Measurements from ENCODE around the gene KLHL17.

KLHL17 gene

GRCh38 chr1:970242-970972 lies 10.0 kb downstream of the KLHL17 start:
- Histone ChIP-seq H3K4me3 (ENCODE audit: low read length in 2 of 2) (no peak overlapping the region), H3K36me3 (ENCODE audit: control insufficient read depth in 2 of 2, insufficient read depth in 2 of 2, low read length in 2 of 2) (no peaks in the 10 kb centered on the region), H3K9me3 (ENCODE audit: control insufficient read depth in 2 of 2, low read length in 2 of 2) (no peaks in the 10 kb centered on the region), H3K27me3 (ENCODE audit: control insufficient read depth in 2 of 2, insufficient read depth in 2 of 2, low read length in 2 of 2) (peaks cover 10 to 20% of the 10 kb centered on the region in 2 donors), H3K27ac (ENCODE audit: low read depth in 2 of 2, low read length in 2 of 2) (no peak overlapping the region), H3K4me1 (ENCODE audit: control insufficient read depth in 2 of 2, insufficient read depth in 2 of 2, low read length in 2 of 2) (peaks cover 6 to 9% of the 10 kb centered on the region in 2 donors), H3K9ac (ENCODE audit: low read depth in 1 of 2, low read length in 2 of 2) (no peak overlapping the region)

- no peak overlapping the region for H3K9ac ChIP-seq (ENCODE audit: low read depth in 1 of 2, low read length in 2 of 2)
- peaks cover 10 to 20% of the 10 kb centered on the region in 2 donors for H3K27me3 ChIP-seq (ENCODE audit: control insufficient read depth in 2 of 2, insufficient read depth in 2 of 2, low read length in 2 of 2)
- no peak overlapping the region for H3K4me3 ChIP-seq (ENCODE audit: low read length in 2 of 2)
- no peaks in the 10 kb centered on the region for H3K9me3 ChIP-seq (ENCODE audit: control insufficient read depth in 2 of 2, low read length in 2 of 2)
- peaks cover 8 to 13% of the 10 kb centered on the region in 2 donors for H3K4me1 ChIP-seq (ENCODE audit: control insufficient read depth in 2 of 2, insufficient read depth in 2 of 2, low read length in 2 of 2)
- no peak overlapping the region for H3K27ac ChIP-seq (ENCODE audit: low read depth in 2 of 2, low read length in 2 of 2)
- no peaks in the 10 kb centered on the region for H3K36me3 ChIP-seq (ENCODE audit: control insufficient read depth in 2 of 2, insufficient read depth in 2 of 2, low read length in 2 of 2)
Observed at GRCh38 chr1:970973-971730, 10.8 kb downstream of the KLHL17 start.

- peaks cover 7 to 11% of the 10 kb centered on the region in 2 donors for H3K4me1 ChIP-seq (ENCODE audit: control insufficient read depth in 2 of 2, insufficient read depth in 2 of 2, low read length in 2 of 2)
- peaks cover 10 to 20% of the 10 kb centered on the region in 2 donors for H3K27me3 ChIP-seq (ENCODE audit: control insufficient read depth in 2 of 2, insufficient read depth in 2 of 2, low read length in 2 of 2)
- H3K4me3 ChIP-seq (ENCODE audit: low read length in 2 of 2), result no peak overlapping the region
- no peak overlapping the region for H3K9ac ChIP-seq (ENCODE audit: low read depth in 1 of 2, low read length in 2 of 2)
- no peak overlapping the region for H3K27ac ChIP-seq (ENCODE audit: low read depth in 2 of 2, low read length in 2 of 2)
- no peaks in the 10 kb centered on the region for H3K9me3 ChIP-seq (ENCODE audit: control insufficient read depth in 2 of 2, low read length in 2 of 2)
- H3K36me3 ChIP-seq (ENCODE audit: control insufficient read depth in 2 of 2, insufficient read depth in 2 of 2, low read length in 2 of 2), result no peaks in the 10 kb centered on the region
Observed at GRCh38 chr1:971751-972506, 11.5 kb downstream of the KLHL17 start.

- H3K9ac ChIP-seq (ENCODE audit: low read depth in 1 of 2, low read length in 2 of 2), result no peak overlapping the region
- peaks cover 7 to 20% of the 10 kb centered on the region in 2 donors for H3K27me3 ChIP-seq (ENCODE audit: control insufficient read depth in 2 of 2, insufficient read depth in 2 of 2, low read length in 2 of 2)
Observed at GRCh38 chr1:972726-973458, 12.5 kb downstream of the KLHL17 start.

GRCh38 chr1:973459-974292 lies 13.3 kb downstream of the KLHL17 start:
- H3K9me3 ChIP-seq (ENCODE audit: control insufficient read depth in 2 of 2, low read length in 2 of 2), result no peaks in the 10 kb centered on the region
- no peaks in the 10 kb centered on the region for H3K36me3 ChIP-seq (ENCODE audit: control insufficient read depth in 2 of 2, insufficient read depth in 2 of 2, low read length in 2 of 2)
- no peak overlapping the region for H3K9ac ChIP-seq (ENCODE audit: low read depth in 1 of 2, low read length in 2 of 2)
- no peak overlapping the region for H3K27ac ChIP-seq (ENCODE audit: low read depth in 2 of 2, low read length in 2 of 2)
- H3K4me1 ChIP-seq (ENCODE audit: control insufficient read depth in 2 of 2, insufficient read depth in 2 of 2, low read length in 2 of 2), result peaks cover 6% of the 10 kb centered on the region in 2 donors
- peaks cover 7 to 12% of the 10 kb centered on the region in 2 donors for H3K27me3 ChIP-seq (ENCODE audit: control insufficient read depth in 2 of 2, insufficient read depth in 2 of 2, low read length in 2 of 2)
- no peak overlapping the region for H3K4me3 ChIP-seq (ENCODE audit: low read length in 2 of 2)

More at GRCh38 chr1:972726-973458, 12.5 kb downstream of the KLHL17 start:
- no peak overlapping the region for H3K27ac ChIP-seq (ENCODE audit: low read depth in 2 of 2, low read length in 2 of 2)
- no peaks in the 10 kb centered on the region for H3K36me3 ChIP-seq (ENCODE audit: control insufficient read depth in 2 of 2, insufficient read depth in 2 of 2, low read length in 2 of 2)
- no peaks in the 10 kb centered on the region for H3K9me3 ChIP-seq (ENCODE audit: control insufficient read depth in 2 of 2, low read length in 2 of 2)
- H3K4me3 ChIP-seq (ENCODE audit: low read length in 2 of 2), result no peak overlapping the region
- H3K4me1 ChIP-seq (ENCODE audit: control insufficient read depth in 2 of 2, insufficient read depth in 2 of 2, low read length in 2 of 2), result peaks cover 6% of the 10 kb centered on the region in 2 donors

GRCh38 chr1:974293-974640 lies 13.9 kb downstream of the KLHL17 start:
- no peak overlapping the region for H3K9ac ChIP-seq (ENCODE audit: low read depth in 1 of 2, low read length in 2 of 2)
- no peak overlapping the region for H3K27ac ChIP-seq (ENCODE audit: low read depth in 2 of 2, low read length in 2 of 2)
- no peaks in the 10 kb centered on the region for H3K9me3 ChIP-seq (ENCODE audit: control insufficient read depth in 2 of 2, low read length in 2 of 2)
- H3K27me3 ChIP-seq (ENCODE audit: control insufficient read depth in 2 of 2, insufficient read depth in 2 of 2, low read length in 2 of 2), result peaks cover 6 to 7% of the 10 kb centered on the region in 2 donors
- no peak overlapping the region for H3K4me3 ChIP-seq (ENCODE audit: low read length in 2 of 2)
- peaks cover 6% of the 10 kb centered on the region in 2 donors for H3K4me1 ChIP-seq (ENCODE audit: control insufficient read depth in 2 of 2, insufficient read depth in 2 of 2, low read length in 2 of 2)
- H3K36me3 ChIP-seq (ENCODE audit: control insufficient read depth in 2 of 2, insufficient read depth in 2 of 2, low read length in 2 of 2), result no peaks in the 10 kb centered on the region

- H3K4me1 ChIP-seq (ENCODE audit: control insufficient read depth in 2 of 2, insufficient read depth in 2 of 2, low read length in 2 of 2), result peaks cover 6% of the 10 kb centered on the region in 2 donors
- no peak overlapping the region for H3K9ac ChIP-seq (ENCODE audit: low read depth in 1 of 2, low read length in 2 of 2)
- H3K27ac ChIP-seq (ENCODE audit: low read depth in 2 of 2, low read length in 2 of 2), result no peak overlapping the region
- H3K9me3 ChIP-seq (ENCODE audit: control insufficient read depth in 2 of 2, low read length in 2 of 2), result no peaks in the 10 kb centered on the region
- H3K27me3 ChIP-seq (ENCODE audit: control insufficient read depth in 2 of 2, insufficient read depth in 2 of 2, low read length in 2 of 2), result peaks cover 2 to 11% of the 10 kb centered on the region in 2 donors
- H3K36me3 ChIP-seq (ENCODE audit: control insufficient read depth in 2 of 2, insufficient read depth in 2 of 2, low read length in 2 of 2), result no peaks in the 10 kb centered on the region
- no peak overlapping the region for H3K4me3 ChIP-seq (ENCODE audit: low read length in 2 of 2)
Observed at GRCh38 chr1:974687-975328, 14.4 kb downstream of the KLHL17 start.

- H3K27ac ChIP-seq (ENCODE audit: low read depth in 2 of 2, low read length in 2 of 2), result no peak overlapping the region
- peaks cover 6% of the 10 kb centered on the region in 2 donors for H3K4me1 ChIP-seq (ENCODE audit: control insufficient read depth in 2 of 2, insufficient read depth in 2 of 2, low read length in 2 of 2)
- no peak overlapping the region for H3K9ac ChIP-seq (ENCODE audit: low read depth in 1 of 2, low read length in 2 of 2)
- no peak overlapping the region for H3K4me3 ChIP-seq (ENCODE audit: low read length in 2 of 2)
- no peaks in the 10 kb centered on the region for H3K9me3 ChIP-seq (ENCODE audit: control insufficient read depth in 2 of 2, low read length in 2 of 2)
- H3K27me3 ChIP-seq (ENCODE audit: control insufficient read depth in 2 of 2, insufficient read depth in 2 of 2, low read length in 2 of 2), result peaks cover under 1 to 13% of the 10 kb centered on the region in 2 donors
- no peaks in the 10 kb centered on the region for H3K36me3 ChIP-seq (ENCODE audit: control insufficient read depth in 2 of 2, insufficient read depth in 2 of 2, low read length in 2 of 2)
Observed at GRCh38 chr1:975365-975764, 15.0 kb downstream of the KLHL17 start.
